CD4-positive, alpha-beta T cell (primary cell): ENCODE data around the gene PITPNC1. TPM values are rescaled to one million over a fixed set of nuclear protein-coding genes. Genes with fewer than 3 reads are reported as not detected.

Experiments
- ATAC-seq: fragments of 200-7000 bp; cut with Tn5 transposase; one replicate; pipeline ENCODE4 v1.10.0; 2022; ENCODE audit warnings: mild to moderate bottlenecking; ENCODE audit not compliant: poor library complexity
- CTCF ChIA-PET: fragments of 350-600 bp; sonication (Branson Sonifier 250); formaldehyde crosslinking; loops from one replicate; lab custom pipeline; 2021; ENCODE audit warnings: antibody characterized with exemption, inconsistent platforms; lab: Charles Lee
- POLR2A ChIA-PET: fragments of 350-600 bp; sonication (Branson Sonifier 250); formaldehyde crosslinking; loops from one replicate; lab custom pipeline; 2021; ENCODE audit warnings: antibody characterized with exemption, inconsistent platforms; lab: Charles Lee
- DNase-seq, 14 experiments: peaks; one replicate each; pipeline ENCODE4 v3.0.0-alpha.2; 2013 to 2020; ENCODE audit warnings: mixed read lengths in 2 of 14
- H3K27ac ChIP-seq, 2 donors: one replicate each; pipeline versions ENCODE4 v1.5.1 to v1.7.0; 2013; ENCODE audit warnings: low read length in 2 of 2, low read depth in 1 of 2, mild to moderate bottlenecking in 1 of 2
- H3K27me3 ChIP-seq, 2 experiments: 1 replicate in 1 of 2; 2 replicates in 1 of 2; pipeline versions ENCODE4 v1.6.1 to v1.7.0; 2013; ENCODE audit warnings: low read length in 2 of 2, control low read depth in 1 of 2, mild to moderate bottlenecking in 1 of 2, moderate library complexity in 1 of 2; ENCODE audit not compliant: insufficient read depth in 2 of 2, control insufficient read depth in 1 of 2
- H3K36me3 ChIP-seq: one replicate; pipeline ENCODE4 v1.6.1; 2013; ENCODE audit warnings: low read length, control low read depth; ENCODE audit not compliant: insufficient read depth
- H3K4me1 ChIP-seq: one replicate; pipeline ENCODE4 v1.6.1; 2013; ENCODE audit warnings: low read length, control low read depth; ENCODE audit not compliant: insufficient read depth
- H3K4me3 ChIP-seq: one replicate; pipeline ENCODE4 v1.5.1; 2013; ENCODE audit warnings: mild to moderate bottlenecking, low read length, moderate library complexity
- H3K9me3 ChIP-seq, 2 experiments: 1 replicate in 1 of 2; 2 replicates in 1 of 2; pipeline versions ENCODE4 v1.6.1 to v1.7.0; 2013; ENCODE audit warnings: low read length in 2 of 2, mild to moderate bottlenecking in 2 of 2, control low read depth in 1 of 2, moderate library complexity in 1 of 2; ENCODE audit not compliant: control insufficient read depth in 1 of 2, insufficient read depth in 1 of 2
- H3K27ac Mint-ChIP-seq: one replicate; pipeline ENCODE4 v1.8.0; 2020; ENCODE audit warnings: mixed read lengths
- H3K27me3 Mint-ChIP-seq: one replicate; pipeline ENCODE4 v1.8.0; 2021; ENCODE audit warnings: mixed read lengths
- H3K36me3 Mint-ChIP-seq: one replicate; pipeline ENCODE4 v1.8.0; 2021; ENCODE audit warnings: low read depth, mixed read lengths
- H3K4me1 Mint-ChIP-seq: one replicate; pipeline ENCODE4 v1.8.0; 2021; ENCODE audit warnings: low read depth, mixed read lengths
- H3K4me3 Mint-ChIP-seq: one replicate; pipeline ENCODE4 v1.8.0; 2020; ENCODE audit warnings: mild to moderate bottlenecking, mixed read lengths
- H3K9me3 Mint-ChIP-seq: one replicate; pipeline ENCODE4 v1.8.0; 2020; ENCODE audit warnings: mixed read lengths
- intact Hi-C, 2 experiments: fragments of 100-400 bp; cut with DNase I in 1 of 2; cut with micrococcal nuclease in 1 of 2; formaldehyde crosslinking; loops; one replicate each; pipeline versions ENCODE4 v1.15.1 to v1.9.0; 2023 to 2025; cut with DNase I, micrococcal nuclease
- total RNA-seq, 174 experiments: library from RNA in 2 of 174; stranded (reverse) in 2 of 174; gene quantifications; one replicate each; pipeline ENCODE4 v1.2.3 and lab custom pipeline; 2021 to 2026
- TF ChIP-seq, protein P1 (sequence below): fragments of 200-600 bp; IDR thresholded peaks from one replicate; pipeline ENCODE4 v1.8.0; 2022; ENCODE audit warnings: antibody characterized with exemption, mild to moderate bottlenecking

Gene PITPNC1
- total RNA-seq, 2 experiments from 2014 or later = 80.2 to 83.4 TPM

DNA sequence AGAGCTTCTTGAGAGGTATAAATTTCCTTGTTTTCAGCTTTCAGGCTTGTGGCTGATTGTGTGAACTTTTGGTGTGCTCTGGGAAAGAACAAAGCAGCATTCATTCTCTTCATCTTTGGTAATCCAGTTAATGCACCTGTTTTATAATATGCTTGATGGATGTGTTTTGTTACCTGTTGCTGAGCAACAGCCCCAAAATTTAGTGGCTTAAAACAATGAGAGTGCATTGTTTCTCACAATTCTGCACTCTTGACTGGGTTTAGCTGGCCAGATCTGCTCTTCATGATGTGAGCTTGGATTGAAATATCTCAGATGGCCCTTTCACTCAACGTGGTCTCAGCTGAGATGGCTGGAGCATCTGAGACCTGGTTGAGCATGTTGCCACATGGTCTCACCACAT, 281.9 kb downstream of the PITPNC1 start:
- Histone ChIP-seq H3K4me3 (no peak overlapping the region), H3K4me1 (no peaks in the 10 kb centered on the region), H3K9me3 (peaks cover 4 to 7% of the 10 kb centered on the region in 2 experiments), H3K27me3 (no peaks in the 10 kb centered on the region), H3K27ac (no peak overlapping the region), H3K36me3 (peaks cover 21% of the 10 kb centered on the region)
- Mint-ChIP-seq H3K27ac (peak overlapping the region; percentile 40), H3K4me1 (peaks cover 10% of the 10 kb centered on the region), H3K27me3 (no peaks in the 10 kb centered on the region), H3K9me3 (peaks cover 2% of the 10 kb centered on the region), H3K36me3 (peaks cover 69% of the 10 kb centered on the region), H3K4me3 (no peak overlapping the region)
- ChIA-PET POLR2A (interaction anchor here (0.6 kb wide), 1 partner anchor 12 kb away, joined by 3 read pairs; no protein-coding TSS in a partner anchor), CTCF (interaction anchor here (0.9 kb wide), 1 partner anchor 281 kb away, joined by 3 read pairs; no protein-coding TSS in a partner anchor)
- DNase-seq = peak in 1 of 14 experiments; percentile 18
- TF ChIP-seq, protein P1, sequence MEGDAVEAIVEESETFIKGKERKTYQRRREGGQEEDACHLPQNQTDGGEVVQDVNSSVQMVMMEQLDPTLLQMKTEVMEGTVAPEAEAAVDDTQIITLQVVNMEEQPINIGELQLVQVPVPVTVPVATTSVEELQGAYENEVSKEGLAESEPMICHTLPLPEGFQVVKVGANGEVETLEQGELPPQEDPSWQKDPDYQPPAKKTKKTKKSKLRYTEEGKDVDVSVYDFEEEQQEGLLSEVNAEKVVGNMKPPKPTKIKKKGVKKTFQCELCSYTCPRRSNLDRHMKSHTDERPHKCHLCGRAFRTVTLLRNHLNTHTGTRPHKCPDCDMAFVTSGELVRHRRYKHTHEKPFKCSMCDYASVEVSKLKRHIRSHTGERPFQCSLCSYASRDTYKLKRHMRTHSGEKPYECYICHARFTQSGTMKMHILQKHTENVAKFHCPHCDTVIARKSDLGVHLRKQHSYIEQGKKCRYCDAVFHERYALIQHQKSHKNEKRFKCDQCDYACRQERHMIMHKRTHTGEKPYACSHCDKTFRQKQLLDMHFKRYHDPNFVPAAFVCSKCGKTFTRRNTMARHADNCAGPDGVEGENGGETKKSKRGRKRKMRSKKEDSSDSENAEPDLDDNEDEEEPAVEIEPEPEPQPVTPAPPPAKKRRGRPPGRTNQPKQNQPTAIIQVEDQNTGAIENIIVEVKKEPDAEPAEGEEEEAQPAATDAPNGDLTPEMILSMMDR = no peak
- intact Hi-C loops = no loop called here
- peak; percentile 32 for ATAC-seq

DNA sequence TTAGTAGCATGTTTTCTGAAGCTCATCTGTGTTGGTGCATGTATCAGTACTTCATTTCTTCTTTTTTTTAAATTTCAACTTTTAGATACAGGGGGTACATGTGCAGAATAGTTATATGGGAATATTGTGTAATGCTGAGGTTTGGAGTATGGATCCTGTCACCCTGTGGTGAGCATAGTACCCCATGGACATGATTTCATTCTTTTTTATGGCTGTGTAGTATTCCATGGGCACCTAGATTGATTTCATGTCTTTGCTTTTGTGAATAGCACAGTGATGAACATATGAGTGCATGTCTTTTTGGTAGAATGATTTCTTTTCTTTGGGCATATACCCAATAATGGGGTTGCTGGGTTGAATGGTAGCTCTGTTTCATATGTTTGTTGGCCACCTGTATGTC, 285.6 kb downstream of the PITPNC1 start:
- no peak overlapping the region for H3K4me3 Mint-ChIP-seq
- ChIA-PET POLR2A (no interaction called here), CTCF (no interaction called here)
- peaks cover 2% of the 10 kb centered on the region for H3K9me3 Mint-ChIP-seq
- H3K4me3 ChIP-seq = no peak overlapping the region
- no peak for ATAC-seq
- H3K4me1 Mint-ChIP-seq = peaks cover 13% of the 10 kb centered on the region
- TF ChIP-seq, protein P1 = no peak
- no peak overlapping the region for H3K27ac Mint-ChIP-seq
- no peaks in the 10 kb centered on the region for H3K27me3 ChIP-seq
- peaks cover 3 to 4% of the 10 kb centered on the region in 2 experiments for H3K9me3 ChIP-seq
- H3K36me3 Mint-ChIP-seq = peaks cover 57% of the 10 kb centered on the region
- H3K4me1 ChIP-seq = no peaks in the 10 kb centered on the region
- H3K27ac ChIP-seq = no peak overlapping the region
- DNase-seq = no peak
- H3K27me3 Mint-ChIP-seq = no peaks in the 10 kb centered on the region
- intact Hi-C loops = no loop called here
- H3K36me3 ChIP-seq = peaks cover 19% of the 10 kb centered on the region

DNA sequence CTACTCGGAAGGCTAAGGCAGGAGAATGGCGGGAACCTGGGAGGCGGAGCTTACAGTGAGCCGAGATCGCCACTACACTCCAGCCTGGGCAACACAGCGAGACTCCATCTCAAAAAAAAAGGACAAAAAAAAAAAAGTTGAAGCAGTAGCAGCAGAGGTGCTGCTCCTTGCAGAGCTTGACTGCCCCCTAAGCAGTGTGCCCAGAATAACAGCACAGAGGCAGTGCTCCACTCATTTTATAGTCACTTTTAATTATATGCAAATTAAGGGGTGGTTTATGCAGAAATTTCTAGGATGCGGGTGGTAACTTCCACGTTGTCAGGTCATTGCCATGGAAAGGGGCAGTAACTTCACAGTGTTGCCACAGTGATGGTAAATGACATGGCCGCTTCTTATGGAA, 286.4 kb downstream of the PITPNC1 start:
- TF ChIP-seq, protein P1 = no peak
- Mint-ChIP-seq H3K9me3 (peaks cover 2% of the 10 kb centered on the region), H3K4me1 (peaks cover 12% of the 10 kb centered on the region), H3K36me3 (peaks cover 57% of the 10 kb centered on the region), H3K4me3 (no peak overlapping the region), H3K27ac (no peak overlapping the region), H3K27me3 (no peaks in the 10 kb centered on the region)
- intact Hi-C loops = no loop called here
- no peak overlapping the region for H3K4me3 ChIP-seq
- CTCF ChIA-PET = no interaction called here
- POLR2A ChIA-PET = no interaction called here
- no peaks in the 10 kb centered on the region for H3K9me3 ChIP-seq
- DNase-seq (no peak), ATAC-seq (no peak)
- H3K27ac ChIP-seq = no peak overlapping the region
- H3K4me1 ChIP-seq = no peaks in the 10 kb centered on the region
- no peaks in the 10 kb centered on the region for H3K27me3 ChIP-seq
- peaks cover 24% of the 10 kb centered on the region for H3K36me3 ChIP-seq
